Heart right ventricle (tissue), 16 donors: ENCODE measurements around the gene COPS8. TPM values are rescaled to one million over a fixed set of nuclear protein-coding genes. Genes with fewer than 3 reads are reported as not detected.

Experiments used
- ATAC-seq, 8 donors: fragments of 200-7000 bp; cut with Tn5 transposase; one replicate each; pipeline ENCODE4 v1.9.1; 2020; ENCODE audit warnings: mild to moderate bottlenecking in 8 of 8, moderate library complexity in 8 of 8, moderate number of reproducible peaks in 1 of 8
- DNase-seq, 2 donors: peaks; one replicate each; pipeline ENCODE4 v3.0.0-alpha.2; 2020
- H3K27ac ChIP-seq, 10 donors: fragments of 200-600 bp; sonication (generic) in 2 of 10; one replicate each; pipeline versions ENCODE4 v1.5.0 to v1.8.0; 2020 to 2022; ENCODE audit warnings: mild to moderate bottlenecking in 3 of 10
- H3K27me3 ChIP-seq, 7 donors: fragments of 200-600 bp; one replicate each; pipeline ENCODE4 v1.8.0; 2021 to 2022; ENCODE audit warnings: mild to moderate bottlenecking in 2 of 7
- H3K36me3 ChIP-seq, 9 donors: fragments of 200-600 bp; sonication (generic) in 1 of 9; one replicate each; pipeline versions ENCODE4 v1.5.0 to v1.8.0; 2020 to 2022; ENCODE audit warnings: mild to moderate bottlenecking in 2 of 9
- H3K4me1 ChIP-seq, 9 donors: fragments of 200-600 bp; sonication (generic) in 1 of 9; one replicate each; pipeline versions ENCODE4 v1.5.0 to v1.8.0; 2020 to 2022; ENCODE audit warnings: mild to moderate bottlenecking in 4 of 9
- H3K4me3 ChIP-seq, 10 donors: fragments of 200-600 bp; sonication (generic) in 2 of 10; one replicate each; pipeline versions ENCODE4 v1.5.0 to v1.8.0; 2020 to 2022; ENCODE audit warnings: mild to moderate bottlenecking in 7 of 10, moderate library complexity in 2 of 10
- H3K9me3 ChIP-seq, 11 donors: fragments of 200-600 bp in 10 of 11; sonication (generic) in 2 of 11; one replicate each; pipeline versions ENCODE4 v1.5.0 to v1.8.0; 2013 to 2022; ENCODE audit warnings: mild to moderate bottlenecking in 2 of 11, control low read depth in 1 of 11, moderate library complexity in 1 of 11
- WGBS, 2 donors: extraction: QIAGEN DNeasy Blood & Tissue Kit; methylation state at CpG; one replicate each; pipeline ENCODE4 v1.1.7; 2013; ENCODE audit warnings: inconsistent platforms in 1 of 2; 5-methylcytosine and 5-hydroxymethylcytosine counted together
- intact Hi-C, 10 donors: fragments of 100-400 bp; cut with DNase I; formaldehyde crosslinking; loops; one replicate each; pipeline versions ENCODE4 v1.11.1 to v1.14.2; 2022
- polyA plus RNA-seq, 2 donors: library from polyadenylated mRNA; stranded (reverse); fragments of 200-250 nt; gene quantifications; one replicate each; pipeline ENCODE4 v1.2.3, GENCODE V29; 2013
- total RNA-seq, 10 donors: library from RNA; stranded (reverse); fragmentation: NEBNext Ultra II Directional in 3 of 10; extraction: Animal tissue kit (Norgen Biotek cat#: 25700) in 3 of 10; gene quantifications; one replicate each; pipeline versions ENCODE4 v1.2.1 to v1.2.4, GENCODE V29; 2021 to 2023
- TF ChIP-seq, protein P1 (sequence below), 9 donors: fragments of 200-600 bp; sonication (generic) in 2 of 9; IDR thresholded peaks; one replicate each; pipeline versions ENCODE4 v1.5.0 to v1.8.0; 2021 to 2022; ENCODE audit warnings: antibody characterized with exemption in 9 of 9, mild to moderate bottlenecking in 5 of 9, moderate library complexity in 1 of 9
- donor health status: Arrhythmogenic right ventricular cardiomyopathy.
- donor health status: ischemic (EF 13 %, LVEDD 7.1; RV severe dilation, severe dysfunction).
- donor health status: healthy with polysubstance abuse.
- donor health status: DM: no; HTN: yes; CAD: no.
- donor health status: DM: no; HTN: no; CAD: no.
- donor health status: ischemic (EF 25% LVEDD 6.9; RV normal size, moderate dysfunction).
- donor health status: ischemic (EF 25% LVEDD 5.7; RV mildly dilated, moderate dysfunction).
- donor health status: healthy.
- donor health status: DM: yes; HTN: yes; CAD: no.
- donor health status: Ischemic cardiomyopathy.
- donor health status: ischemic (EF 35%, LVEDD 5.7; RV mildly dilated, moderate dysfunction).
- donor health status: nonischemic (EF 11% LVEDD 7.7; RV severe dilation, severe dysfunction).
- donor health status: DM: yes; HTN: yes; CAD: no.
- donor health status: PGD.
- donor health status: ischemic (EF 29% LVEDD 5.4; RV normal size, mild dysfunction).
- donor health status: nonischemic (EF 23%, LVEDD 6.1; RV moderate dilation, normal function).

Gene COPS8
- total and polyA plus RNA-seq, 12 donors, result 22.0 to 143 (median 92.2) TPM

DNA sequence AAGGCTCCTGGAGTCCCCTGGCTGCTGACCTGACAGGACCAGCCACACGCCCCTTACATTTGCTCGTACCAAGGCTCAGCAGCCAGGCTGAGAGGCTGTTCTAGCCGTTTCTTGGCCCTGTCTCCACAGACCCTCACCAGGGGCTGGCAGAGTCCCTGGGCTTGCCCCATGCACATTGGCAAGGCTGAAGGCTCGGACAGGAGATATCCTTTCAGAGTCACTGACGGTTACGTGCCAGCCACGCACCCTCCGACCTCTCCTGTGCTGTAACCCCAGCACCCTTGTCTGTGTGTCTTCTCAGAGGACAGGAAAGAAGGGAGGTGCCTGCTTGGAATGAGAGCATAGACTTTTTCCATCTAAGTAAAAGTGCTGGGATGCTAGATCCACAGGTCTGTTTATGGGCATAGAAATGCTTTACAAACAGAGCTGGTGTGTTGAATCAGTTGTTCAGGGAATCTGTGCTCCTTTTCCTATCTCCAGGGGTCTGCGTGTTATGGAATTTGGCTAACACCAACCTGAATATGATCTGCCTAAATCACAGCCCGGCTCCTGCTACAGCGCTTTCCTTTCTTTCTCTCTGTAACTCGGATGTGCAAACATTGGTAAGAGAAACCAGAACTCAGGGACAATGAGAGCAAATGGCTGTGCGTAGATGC, 41.0 kb downstream of the COPS8 start:
- Histone ChIP-seq H3K9me3 (peaks cover 0 to 4% (median 0%) of the 10 kb centered on the region in 11 donors), H3K36me3 (no peaks in the 10 kb centered on the region), H3K4me3 (no peak overlapping the region), H3K27ac (peak overlapping the region in 8 of 10 donors; percentile 7 to 85 (median 62)), H3K4me1 (peaks cover 0 to 14% (median 12%) of the 10 kb centered on the region in 9 donors), H3K27me3 (no peaks in the 10 kb centered on the region)
- peak in 1 of 2 donors; percentile 15 for DNase-seq
- WGBS, 2 donors, result 79 to 83% methylated on average over 13 of the region's 13 CpGs
- TF ChIP-seq, protein P1, sequence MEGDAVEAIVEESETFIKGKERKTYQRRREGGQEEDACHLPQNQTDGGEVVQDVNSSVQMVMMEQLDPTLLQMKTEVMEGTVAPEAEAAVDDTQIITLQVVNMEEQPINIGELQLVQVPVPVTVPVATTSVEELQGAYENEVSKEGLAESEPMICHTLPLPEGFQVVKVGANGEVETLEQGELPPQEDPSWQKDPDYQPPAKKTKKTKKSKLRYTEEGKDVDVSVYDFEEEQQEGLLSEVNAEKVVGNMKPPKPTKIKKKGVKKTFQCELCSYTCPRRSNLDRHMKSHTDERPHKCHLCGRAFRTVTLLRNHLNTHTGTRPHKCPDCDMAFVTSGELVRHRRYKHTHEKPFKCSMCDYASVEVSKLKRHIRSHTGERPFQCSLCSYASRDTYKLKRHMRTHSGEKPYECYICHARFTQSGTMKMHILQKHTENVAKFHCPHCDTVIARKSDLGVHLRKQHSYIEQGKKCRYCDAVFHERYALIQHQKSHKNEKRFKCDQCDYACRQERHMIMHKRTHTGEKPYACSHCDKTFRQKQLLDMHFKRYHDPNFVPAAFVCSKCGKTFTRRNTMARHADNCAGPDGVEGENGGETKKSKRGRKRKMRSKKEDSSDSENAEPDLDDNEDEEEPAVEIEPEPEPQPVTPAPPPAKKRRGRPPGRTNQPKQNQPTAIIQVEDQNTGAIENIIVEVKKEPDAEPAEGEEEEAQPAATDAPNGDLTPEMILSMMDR (IDR thresholded peaks at IDR 0.05), result no peak
- ATAC-seq, result no peak
- intact Hi-C loops, result loop anchor here in 8 of 10 donors (10.0 kb wide), 5 partner anchors 278 to 448 kb away; partner anchors contain the start of genes COL6A3 (in 1 of the 8) and PRLH (in 1 of the 8)

DNA sequence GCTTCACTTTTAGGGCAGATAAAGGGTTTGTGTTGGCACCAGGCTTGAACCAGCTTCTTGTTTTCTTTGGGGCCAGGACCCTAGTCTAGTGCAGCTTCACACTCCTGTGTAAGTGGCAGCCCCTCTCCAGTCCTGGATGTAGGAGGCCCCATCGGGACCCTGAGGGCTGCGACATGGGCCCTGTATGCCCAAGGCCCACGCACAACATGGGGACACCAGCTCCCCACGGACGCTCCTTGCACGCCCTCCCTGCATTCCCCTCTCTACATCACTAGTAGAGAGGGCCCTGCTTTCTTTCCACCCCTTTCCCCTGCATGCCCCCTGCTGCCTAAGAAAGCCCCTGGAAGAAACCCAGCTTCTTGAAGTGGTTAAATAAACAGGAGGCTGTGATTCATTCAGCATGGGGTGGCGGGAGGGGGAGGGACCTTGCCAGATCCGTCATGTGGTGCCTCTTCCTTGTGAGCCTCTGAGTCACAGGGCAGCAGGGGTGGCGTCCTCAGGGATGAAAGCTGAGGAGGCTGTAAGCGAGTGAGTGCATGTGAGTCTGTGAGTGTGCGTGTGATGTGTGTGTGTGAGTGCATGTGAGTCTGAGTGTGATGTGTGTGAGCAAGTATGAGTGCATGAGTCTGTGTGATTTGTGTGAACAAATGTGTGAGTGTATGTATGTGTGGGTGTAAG, 42.5 kb downstream of the COPS8 start:
- peaks cover 0 to 14% (median 12%) of the 10 kb centered on the region in 9 donors for H3K4me1 ChIP-seq
- ATAC-seq (peak; percentile 86 to 95 (median 92)), DNase-seq (peak; percentile 82 to 87)
- no peaks in the 10 kb centered on the region for H3K9me3 ChIP-seq
- no peak overlapping the region for H3K4me3 ChIP-seq
- WGBS, 2 donors, result 45 to 55% methylated on average over 11 of the region's 11 CpGs
- H3K27ac ChIP-seq, result peak overlapping the region in 7 of 10 donors; percentile 7 to 85 (median 43)
- H3K36me3 ChIP-seq, result no peaks in the 10 kb centered on the region
- intact Hi-C loops, result loop anchor here in 8 of 10 donors (10.0 kb wide), 5 partner anchors 277 to 447 kb away; partner anchors contain the start of genes COL6A3 (in 1 of the 8) and PRLH (in 1 of the 8)
- H3K27me3 ChIP-seq, result no peaks in the 10 kb centered on the region
- TF ChIP-seq, protein P1 (IDR thresholded peaks at IDR 0.05), result no peak

DNA sequence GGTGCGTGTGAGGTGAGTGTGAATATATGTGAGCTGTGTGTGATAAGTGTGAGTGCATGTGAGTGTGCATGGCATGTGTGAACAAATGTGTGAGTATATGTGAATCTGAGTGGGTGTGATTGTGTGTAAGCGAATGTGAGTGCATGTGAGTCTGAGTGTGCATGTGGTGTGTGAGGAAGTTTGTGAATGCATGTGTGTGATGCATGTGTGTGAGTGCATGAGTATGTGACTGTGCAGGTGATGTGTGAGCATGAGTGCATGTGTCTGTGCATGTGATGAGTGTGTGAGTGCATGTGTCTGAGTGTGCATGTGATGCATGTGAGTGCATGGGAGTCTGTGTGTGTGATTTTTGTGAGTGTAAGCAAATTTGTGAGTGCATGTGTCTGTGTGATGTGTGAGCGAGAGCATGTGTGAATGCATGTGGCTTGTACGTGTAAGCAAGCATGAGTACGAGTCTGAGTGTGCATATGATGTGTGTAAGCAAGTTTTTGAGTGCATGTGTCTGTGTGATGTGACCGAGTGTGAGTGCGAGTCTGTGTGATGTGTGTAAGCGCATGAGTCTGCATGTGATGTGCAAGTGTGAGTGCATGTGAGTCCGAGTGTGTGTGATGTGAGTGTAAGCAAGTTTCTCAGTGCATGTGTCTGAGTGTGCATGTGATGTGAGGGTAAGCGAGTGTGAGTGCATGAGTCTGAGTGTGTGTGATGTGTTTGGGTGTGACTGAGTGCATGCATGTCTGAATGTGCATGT, 43.3 kb downstream of the COPS8 start:
- H3K27ac ChIP-seq, result no peak overlapping the region
- no peaks in the 10 kb centered on the region for H3K9me3 ChIP-seq
- ATAC-seq (no peak), DNase-seq (no peak)
- WGBS, 2 donors, result 95 to 97% methylated on average over 10 of the region's 10 CpGs
- no peaks in the 10 kb centered on the region for H3K27me3 ChIP-seq
- H3K36me3 ChIP-seq, result no peaks in the 10 kb centered on the region
- H3K4me1 ChIP-seq, result peaks cover 0 to 14% (median 12%) of the 10 kb centered on the region in 9 donors
- intact Hi-C loops, result loop anchor here in 8 of 10 donors (10.0 kb wide), 5 partner anchors 276 to 446 kb away; partner anchors contain the start of genes COL6A3 (in 1 of the 8) and PRLH (in 1 of the 8)
- TF ChIP-seq, protein P1 (IDR thresholded peaks at IDR 0.05), result no peak
- no peak overlapping the region for H3K4me3 ChIP-seq
